ENCODE results near the gene LBR. TPM values are rescaled to one million over a fixed set of nuclear protein-coding genes. Genes with fewer than 3 reads are reported as not detected.

Gene LBR
- total and polyA plus RNA-seq, 2 experiments from 2014 or later, result 22.0 to 27.0 TPM

GRCh38 chr1:225469051-225469450 is 41.2 kb upstream of the LBR start:
- no peak overlapping the region for H3K4me3 ChIP-seq
- H3K4me1 ChIP-seq (ENCODE audit: low read depth), result peaks cover 11% of the 10 kb centered on the region
- no peaks in the 10 kb centered on the region for H3K27me3 ChIP-seq
- no peak for TF ChIP-seq CTCF (IDR thresholded peaks at IDR 0.05; ENCODE audit: low read depth, low read length)
- no peak overlapping the region for H3K27ac ChIP-seq
- no peaks in the 10 kb centered on the region for H3K9me3 ChIP-seq (ENCODE audit: low read depth)
- H3K36me3 ChIP-seq, result no peaks in the 10 kb centered on the region
- DNase-seq (ENCODE audit: low read depth in 1 of 2, low spot score in 1 of 2), result no peak

GRCh38 chr1:225468270-225469020 is 40.6 kb upstream of the LBR start:
- Histone ChIP-seq H3K27ac (peak overlapping the region; percentile 67), H3K36me3 (no peaks in the 10 kb centered on the region), H3K27me3 (no peaks in the 10 kb centered on the region), H3K4me1 (ENCODE audit: low read depth) (peaks cover 11% of the 10 kb centered on the region), H3K9me3 (ENCODE audit: low read depth) (no peaks in the 10 kb centered on the region), H3K4me3 (no peak overlapping the region)
- no peak for TF ChIP-seq CTCF (IDR thresholded peaks at IDR 0.05; ENCODE audit: low read depth, low read length)
- no peak for DNase-seq (ENCODE audit: low read depth in 1 of 2, low spot score in 1 of 2)

- peak in 1 of 2 donors; percentile 59 for DNase-seq (ENCODE audit: low read depth in 1 of 2, low spot score in 1 of 2)
- Histone ChIP-seq H3K27me3 (no peaks in the 10 kb centered on the region), H3K9me3 (ENCODE audit: low read depth) (no peaks in the 10 kb centered on the region), H3K4me3 (no peak overlapping the region), H3K36me3 (no peaks in the 10 kb centered on the region), H3K27ac (no peak overlapping the region), H3K4me1 (ENCODE audit: low read depth) (peaks cover 11% of the 10 kb centered on the region)
- no peak for TF ChIP-seq CTCF (IDR thresholded peaks at IDR 0.05; ENCODE audit: low read depth, low read length)
Observed at GRCh38 chr1:225467193-225468020, 39.6 kb upstream of the LBR start.

- TF ChIP-seq CTCF (IDR thresholded peaks at IDR 0.05; ENCODE audit: low read depth, low read length), result no peak
- H3K4me1 ChIP-seq (ENCODE audit: low read depth), result peaks cover 11% of the 10 kb centered on the region
- no peak for DNase-seq (ENCODE audit: low read depth in 1 of 2, low spot score in 1 of 2)
- H3K27me3 ChIP-seq, result no peaks in the 10 kb centered on the region
- H3K4me3 ChIP-seq, result no peak overlapping the region
- H3K36me3 ChIP-seq, result no peaks in the 10 kb centered on the region
- H3K9me3 ChIP-seq (ENCODE audit: low read depth), result no peaks in the 10 kb centered on the region
- no peak overlapping the region for H3K27ac ChIP-seq
Observed at GRCh38 chr1:225466848-225467192, 39.0 kb upstream of the LBR start.

- no peak overlapping the region for H3K4me3 ChIP-seq
- H3K4me1 ChIP-seq (ENCODE audit: low read depth), result peaks cover 11% of the 10 kb centered on the region
- no peaks in the 10 kb centered on the region for H3K27me3 ChIP-seq
- no peak for TF ChIP-seq CTCF (IDR thresholded peaks at IDR 0.05; ENCODE audit: low read depth, low read length)
- no peak overlapping the region for H3K27ac ChIP-seq
- no peak for DNase-seq (ENCODE audit: low read depth in 1 of 2, low spot score in 1 of 2)
- no peaks in the 10 kb centered on the region for H3K9me3 ChIP-seq (ENCODE audit: low read depth)
- H3K36me3 ChIP-seq, result no peaks in the 10 kb centered on the region
Observed at GRCh38 chr1:225465793-225466517, 38.1 kb upstream of the LBR start.

Measured in cardiac muscle cell (in vitro differentiated cells and primary cell).